ENCODE results near the gene ACSL3.

DNA sequence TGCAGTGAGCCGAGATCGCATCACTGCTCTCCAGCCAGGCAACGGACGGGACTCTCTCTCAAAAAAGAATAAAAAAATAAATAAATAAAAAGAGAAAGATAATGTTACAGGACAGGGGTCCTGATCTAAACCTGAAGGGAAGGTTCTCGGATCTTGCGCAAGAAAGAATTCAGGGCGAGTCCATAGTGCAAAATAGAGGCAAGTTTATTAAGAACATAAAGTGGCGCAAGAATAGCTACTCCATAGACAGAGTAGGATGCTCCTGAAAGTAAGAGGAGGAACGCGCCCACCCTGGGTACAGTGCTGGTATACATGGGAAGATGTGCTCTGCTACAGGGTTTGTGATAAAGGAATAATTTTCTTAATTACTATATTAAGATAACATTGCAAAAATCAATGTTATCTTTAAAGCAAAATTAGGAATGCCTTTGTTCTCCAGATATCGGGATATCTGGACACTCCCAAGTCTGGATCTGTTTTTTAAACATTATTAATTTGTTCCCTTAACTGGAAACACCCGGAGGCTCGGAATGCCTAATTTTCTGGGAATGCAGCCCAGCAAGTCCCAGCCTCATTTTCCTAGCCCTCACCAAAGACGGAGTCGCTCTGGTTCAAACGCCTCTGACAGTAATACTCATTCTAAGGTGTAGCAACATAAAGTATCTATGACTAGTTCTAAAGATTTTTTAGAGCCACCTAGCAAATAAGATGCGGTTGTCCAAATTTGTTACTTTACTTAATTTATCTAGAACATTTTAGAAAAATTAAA, 38.8 kb downstream of the ACSL3 start:
- TF ChIP-seq EZH2phosphoT487 (IDR thresholded peaks at IDR 0.05) (no peak), CTCF (IDR thresholded peaks at IDR 0.05) (no peak), EZH2 (IDR thresholded peaks at IDR 0.05) (no peak)
